EH (cell line): ENCODE data around the gene ATP5ME.
"Not testable (repeated sequence)": the region's sequence is repeated elsewhere in the genome, so short reads cannot be mapped to it uniquely, and the experiment has no call there.

ENCODE experiments used
- DNase-seq: peaks from one replicate; pipeline ENCODE4 v3.0.0-alpha.2; 2015; ENCODE audit warnings: low read depth

ATP5ME gene

GRCh38 chr4:704971-705277 lies 30.8 kb upstream of the ATP5ME start:
- no peak for DNase-seq

GRCh38 chr4:704198-704891 lies 30.3 kb upstream of the ATP5ME start:
- no peak for DNase-seq

GRCh38 chr4:703336-704197 lies 29.5 kb upstream of the ATP5ME start:
- DNase-seq = no peak

GRCh38 chr4:702618-703048 lies 28.6 kb upstream of the ATP5ME start:
- DNase-seq = no peak

GRCh38 chr4:700587-701264 lies 26.6 kb upstream of the ATP5ME start:
- DNase-seq = no peak

- DNase-seq = no peak
These were observed 25.9 kb upstream of the ATP5ME start for GRCh38 chr4:699816-700580.

- DNase-seq = not testable (repeated sequence)
These were observed 20.4 kb upstream of the ATP5ME start for GRCh38 chr4:694341-694940.

GRCh38 chr4:692771-693554 lies 18.9 kb upstream of the ATP5ME start:
- no peak for DNase-seq

GRCh38 chr4:689723-690122 lies 15.6 kb upstream of the ATP5ME start:
- DNase-seq = no peak

- no peak for DNase-seq
These were observed 15.0 kb upstream of the ATP5ME start, which contains the start of gene SLC49A3 for GRCh38 chr4:688854-689681. SLC49A3 (minus strand) TSS chr4:689151; CDS start chr4:689127, 24 bp downstream.

- DNase-seq = no peak
These were observed 14.1 kb upstream of the ATP5ME start for GRCh38 chr4:687971-688853.

GRCh38 chr4:687048-687970 lies 13.2 kb upstream of the ATP5ME start:
- DNase-seq = peak; percentile 87

- DNase-seq = no peak
These were observed 12.5 kb upstream of the ATP5ME start for GRCh38 chr4:686413-687040.

- no peak for DNase-seq
These were observed 11.8 kb upstream of the ATP5ME start for GRCh38 chr4:685679-686412.

- no peak for DNase-seq
These were observed 10.7 kb upstream of the ATP5ME start for GRCh38 chr4:684623-685327.
